ENCODE results near the gene ACE2.

- TF ChIP-seq CTCF (IDR thresholded peaks at IDR 0.05) (no peak), EZH2 (IDR thresholded peaks at IDR 0.05; ENCODE audit: borderline replicate concordance, insufficient read depth, low read depth, low read length, poor library complexity, severe bottlenecking) (no peak)
Measured at GRCh38 chrX:15574017-15574416, 26.7 kb downstream of the ACE2 start.

Measured in B cell (primary cell).